K562 (cell line): ENCODE measurements around the gene NAGLU. TPM values are rescaled to one million over a fixed set of nuclear protein-coding genes. Genes with fewer than 3 reads are reported as not detected.

ENCODE experiments used
- E2F5 ChIP-seq: sonication (generic); formaldehyde crosslinking; IDR thresholded peaks from 2 replicates; pipeline ENCODE4 v1.8.0; 2022; ENCODE audit warnings: mild to moderate bottlenecking, missing genetic modification reagents
- FOS ChIP-seq: IDR thresholded peaks from 3 replicates; pipeline ENCODE4 v1.6.1; 2011; ENCODE audit not compliant: insufficient read length; ENCODE audit errors: extremely low read depth
- KAT8 ChIP-seq: fragments of 450-650 bp; IDR thresholded peaks from 2 replicates; pipeline ENCODE4 v1.6.1; 2016; ENCODE audit warnings: low read depth, mild to moderate bottlenecking
- NFRKB ChIP-seq: fragments of 450-650 bp; IDR thresholded peaks from 2 replicates; pipeline ENCODE4 v1.6.1; 2016; ENCODE audit warnings: low read depth
- PCBP2 ChIP-seq: fragments of 200-400 bp; formaldehyde crosslinking; IDR thresholded peaks from 2 replicates; pipeline ENCODE4 v1.6.1; 2018; ENCODE audit warnings: low read length, low read depth, mild to moderate bottlenecking, moderate library complexity; ENCODE audit not compliant: poor library complexity, severe bottlenecking
- POU5F1 ChIP-seq: fragments of 150-350 bp; IDR thresholded peaks from 2 replicates; pipeline ENCODE4 v1.6.1; 2014; ENCODE audit warnings: borderline replicate concordance, low read length, low read depth, mild to moderate bottlenecking; ENCODE audit not compliant: partially characterized antibody
- SFPQ ChIP-seq: fragments of 200-400 bp; formaldehyde crosslinking; IDR thresholded peaks from 2 replicates; pipeline ENCODE4 v1.6.1; 2017; ENCODE audit warnings: mild to moderate bottlenecking, low read depth, low read length, moderate library complexity
- TFE3 ChIP-seq: fragments of 450-650 bp; formaldehyde crosslinking; IDR thresholded peaks from 2 replicates; pipeline ENCODE4 v1.4.0; 2020; ENCODE audit warnings: mild to moderate bottlenecking, mixed read lengths
- ZFP36 ChIP-seq: fragments of 150-350 bp; IDR thresholded peaks from 2 replicates; pipeline ENCODE4 v1.6.1; 2018; ENCODE audit warnings: low read length, low read depth; ENCODE audit not compliant: partially characterized antibody
- ZNF311 ChIP-seq: fragments of 250-450 bp; sonication (Bioruptor Pico); IDR thresholded peaks from 2 replicates; pipeline ENCODE4 v1.4.0; 2020; ENCODE audit warnings: mild to moderate bottlenecking, moderate library complexity
- polyA plus RNA-seq, 8 experiments: library from polyadenylated mRNA; depleted of rRNA in 4 of 8; stranded (reverse) in 5 of 8; unstranded in 3 of 8; fragments of >200 nt; fragmentation: Nextera tagmentation in 2 of 8; fragmentation: Illumina TruSeq in 1 of 8; extraction: Ambion mirVana in 2 of 8; extraction: Trizol in 1 of 8; gene quantifications; 2 replicates each; pipeline versions ENCODE4 v1.2.1 to v1.2.3, GENCODE V29; 2011 to 2014; ENCODE audit warnings: inconsistent platforms in 1 of 8, missing spikeins in 1 of 8
- total RNA-seq, 7 experiments: library from RNA; depleted of rRNA in 6 of 7; stranded (reverse); fragments of >200 nt in 6 of 7; fragmentation: Illumina TruSeq in 2 of 7; extraction: Trizol in 2 of 7; gene quantifications; 2 replicates each; pipeline versions ENCODE4 v1.2.1 to v1.2.3, GENCODE V29; 2011 to 2021; ENCODE audit warnings: low replicate concordance in 1 of 7
- TF ChIP-seq, protein P1 (sequence below): fragments of 250-450 bp; sonication (Bioruptor Pico); IDR thresholded peaks from 2 replicates; pipeline ENCODE4 v1.8.0; 2022; ENCODE audit warnings: inconsistent platforms, mild to moderate bottlenecking, moderate library complexity, borderline replicate concordance
- TF ChIP-seq, protein P2 (sequence below): fragments of 450-650 bp; conservative IDR thresholded peaks from 2 replicates; pipeline ENCODE4 v1.6.1; 2016; ENCODE audit warnings: missing genetic modification characterization, low read depth, mild to moderate bottlenecking, missing compliant biosample characterization, moderate library complexity

Gene NAGLU
- total and polyA plus RNA-seq, 9 of the 15 experiments (the other 6 are each of a cell fraction or from before 2014, with no cell fraction given), result 0.04 to 21.5 (median 8.5) TPM

- TF ChIP-seq TFE3 (CRISPR knock-in tag) (no peak), E2F5 (CRISPR knock-in tag) (no peak), PCBP2 (no peak), ZFP36 (no peak), SFPQ (no peak), FOS (no peak), POU5F1 (peak; percentile 98), KAT8 (no peak), ZNF311 (CRISPR knock-in tag) (no peak), NFRKB (no peak)
- TF ChIP-seq, protein P1, sequence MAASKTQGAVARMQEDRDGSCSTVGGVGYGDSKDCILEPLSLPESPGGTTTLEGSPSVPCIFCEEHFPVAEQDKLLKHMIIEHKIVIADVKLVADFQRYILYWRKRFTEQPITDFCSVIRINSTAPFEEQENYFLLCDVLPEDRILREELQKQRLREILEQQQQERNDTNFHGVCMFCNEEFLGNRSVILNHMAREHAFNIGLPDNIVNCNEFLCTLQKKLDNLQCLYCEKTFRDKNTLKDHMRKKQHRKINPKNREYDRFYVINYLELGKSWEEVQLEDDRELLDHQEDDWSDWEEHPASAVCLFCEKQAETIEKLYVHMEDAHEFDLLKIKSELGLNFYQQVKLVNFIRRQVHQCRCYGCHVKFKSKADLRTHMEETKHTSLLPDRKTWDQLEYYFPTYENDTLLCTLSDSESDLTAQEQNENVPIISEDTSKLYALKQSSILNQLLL, result no peak
- TF ChIP-seq, protein P2, sequence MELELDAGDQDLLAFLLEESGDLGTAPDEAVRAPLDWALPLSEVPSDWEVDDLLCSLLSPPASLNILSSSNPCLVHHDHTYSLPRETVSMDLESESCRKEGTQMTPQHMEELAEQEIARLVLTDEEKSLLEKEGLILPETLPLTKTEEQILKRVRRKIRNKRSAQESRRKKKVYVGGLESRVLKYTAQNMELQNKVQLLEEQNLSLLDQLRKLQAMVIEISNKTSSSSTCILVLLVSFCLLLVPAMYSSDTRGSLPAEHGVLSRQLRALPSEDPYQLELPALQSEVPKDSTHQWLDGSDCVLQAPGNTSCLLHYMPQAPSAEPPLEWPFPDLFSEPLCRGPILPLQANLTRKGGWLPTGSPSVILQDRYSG (tag), result no peak
Measured at GRCh38 chr17:42561897-42562387, 25.9 kb downstream of the NAGLU start, which contains the start of gene COASY (continued).
